Mesenchymal stem cell (in vitro differentiated cells and primary cell): ENCODE data around the gene PRLHR.

ENCODE experiments used
- DNase-seq: peaks from one replicate; pipeline ENCODE4 v3.0.0-alpha.2; 2013
- H2AFZ ChIP-seq: one replicate; pipeline ENCODE4 v1.6.1; 2013; ENCODE audit warnings: low read depth, mild to moderate bottlenecking, control low read depth, inconsistent platforms, low read length, moderate library complexity
- H2AK5ac ChIP-seq: 2 replicates; pipeline ENCODE4 v1.6.1; 2013; ENCODE audit warnings: low read length, moderate library complexity, mild to moderate bottlenecking, inconsistent platforms; ENCODE audit not compliant: severe bottlenecking
- H2BK120ac ChIP-seq: one replicate; pipeline ENCODE4 v1.6.1; 2013; ENCODE audit warnings: low read depth, mild to moderate bottlenecking, inconsistent platforms, low read length, moderate library complexity
- H2BK12ac ChIP-seq, 2 experiments: one replicate each; pipeline ENCODE4 v1.6.1; 2013; ENCODE audit warnings: inconsistent platforms in 2 of 2, low read length in 2 of 2, mild to moderate bottlenecking in 2 of 2, moderate library complexity in 2 of 2, control low read depth in 1 of 2
- H2BK15ac ChIP-seq: one replicate; pipeline ENCODE4 v1.6.1; 2013; ENCODE audit warnings: mild to moderate bottlenecking, low read depth, inconsistent platforms; ENCODE audit not compliant: poor library complexity, severe bottlenecking
- H2BK5ac ChIP-seq: 2 replicates; pipeline ENCODE4 v1.6.1; 2013; ENCODE audit warnings: low read depth, mild to moderate bottlenecking, low read length, control low read depth, inconsistent platforms; ENCODE audit not compliant: poor library complexity, severe bottlenecking
- H3K14ac ChIP-seq, 2 experiments: one replicate each; pipeline ENCODE4 v1.6.1; 2013; ENCODE audit warnings: inconsistent platforms in 2 of 2, low read length in 2 of 2, control low read depth in 1 of 2, mild to moderate bottlenecking in 1 of 2, moderate library complexity in 1 of 2
- H3K18ac ChIP-seq, 2 experiments: one replicate each; pipeline ENCODE4 v1.6.1; 2013; ENCODE audit warnings: inconsistent platforms in 2 of 2, low read length in 2 of 2, control low read depth in 1 of 2, low read depth in 1 of 2, mild to moderate bottlenecking in 1 of 2
- H3K23ac ChIP-seq, 2 experiments: one replicate each; pipeline ENCODE4 v1.6.1; 2013; ENCODE audit warnings: inconsistent platforms in 2 of 2, low read length in 2 of 2, mild to moderate bottlenecking in 2 of 2, moderate library complexity in 2 of 2, control low read depth in 1 of 2
- H3K27ac ChIP-seq: 2 replicates; pipeline ENCODE4 v1.5.1; 2013; ENCODE audit warnings: mild to moderate bottlenecking, moderate library complexity, low read length, control low read depth, inconsistent platforms; ENCODE audit not compliant: poor library complexity, severe bottlenecking
- H3K27me3 ChIP-seq, 2 experiments: 2 replicates each; pipeline versions ENCODE4 v1.6.1 to v1.7.0; 2013; ENCODE audit warnings: low read length in 2 of 2, mild to moderate bottlenecking in 2 of 2, moderate library complexity in 2 of 2, control low read depth in 1 of 2, inconsistent platforms in 1 of 2; ENCODE audit not compliant: control insufficient read depth in 1 of 2, insufficient read depth in 1 of 2
- H3K36me3 ChIP-seq, 2 experiments: 2 replicates each; pipeline versions ENCODE4 v1.6.1 to v1.7.0; 2013; ENCODE audit warnings: low read length in 2 of 2, control low read depth in 1 of 2, inconsistent platforms in 1 of 2, low read depth in 1 of 2, mild to moderate bottlenecking in 1 of 2; ENCODE audit not compliant: insufficient read depth in 2 of 2, control insufficient read depth in 1 of 2
- H3K4ac ChIP-seq, 2 experiments: one replicate each; pipeline ENCODE4 v1.6.1; 2013; ENCODE audit warnings: inconsistent platforms in 2 of 2, low read length in 2 of 2, mild to moderate bottlenecking in 2 of 2, moderate library complexity in 2 of 2, control low read depth in 1 of 2, low read depth in 1 of 2
- H3K4me1 ChIP-seq: 2 replicates; pipeline ENCODE4 v1.6.1; 2013; ENCODE audit warnings: low read depth, low read length, control low read depth; ENCODE audit not compliant: control insufficient read depth, insufficient read depth
- H3K4me2 ChIP-seq: 2 replicates; pipeline ENCODE4 v1.6.1; 2013; ENCODE audit warnings: low read length, mild to moderate bottlenecking, inconsistent platforms; ENCODE audit not compliant: poor library complexity, severe bottlenecking
- H3K4me3 ChIP-seq, 2 experiments: 2 replicates each; pipeline versions ENCODE4 v1.5.1 to v1.7.0; 2013; ENCODE audit warnings: low read length in 2 of 2, mild to moderate bottlenecking in 2 of 2, control low read depth in 1 of 2, low read depth in 1 of 2; ENCODE audit not compliant: insufficient read depth in 1 of 2
- H3K79me1 ChIP-seq: replicated peaks from 2 replicates; pipeline ENCODE4 v1.6.1; 2013; ENCODE audit warnings: mild to moderate bottlenecking, control low read depth, low read length, inconsistent platforms; ENCODE audit not compliant: poor library complexity, severe bottlenecking
- H3K9ac ChIP-seq: 2 replicates; pipeline ENCODE4 v1.7.0; 2013; ENCODE audit warnings: mild to moderate bottlenecking, low read length, moderate library complexity
- H3K9me3 ChIP-seq: 2 replicates; pipeline ENCODE4 v1.7.0; 2013; ENCODE audit warnings: mild to moderate bottlenecking, low read length; ENCODE audit not compliant: control insufficient read depth
- H4K8ac ChIP-seq: one replicate; pipeline ENCODE4 v1.6.1; 2013; ENCODE audit warnings: inconsistent platforms, mild to moderate bottlenecking, low read length, moderate library complexity
- H4K91ac ChIP-seq: one replicate; pipeline ENCODE4 v1.6.1; 2013; ENCODE audit warnings: mild to moderate bottlenecking, low read length, inconsistent platforms
- WGBS: methylation state at CpG from one replicate; pipeline ENCODE4 v1.1.7; 2013; ENCODE audit warnings: mixed read lengths; 5-methylcytosine and 5-hydroxymethylcytosine counted together

PRLHR gene

GRCh38 chr10:118541718-118542117 is 53.7 kb downstream of the PRLHR start:
- no peak for DNase-seq
- H3K18ac ChIP-seq: no peak overlapping the region
- no peak overlapping the region for H2AFZ ChIP-seq
- H2BK12ac ChIP-seq: no peak overlapping the region
- H3K27ac ChIP-seq: no peak overlapping the region
- H4K8ac ChIP-seq: no peak overlapping the region
- peaks cover 0 to 14% of the 10 kb centered on the region in 2 experiments for H3K27me3 ChIP-seq
- H3K4me2 ChIP-seq: no peak overlapping the region
- no peak overlapping the region for H2AK5ac ChIP-seq
- no peak overlapping the region for H3K4ac ChIP-seq
- peaks cover 8% of the 10 kb centered on the region for H3K9me3 ChIP-seq
- no peak overlapping the region for H4K91ac ChIP-seq
- H3K4me3 ChIP-seq: no peak overlapping the region
- no peaks in the 10 kb centered on the region for H3K79me1 ChIP-seq
- H2BK120ac ChIP-seq: no peak overlapping the region
- H3K4me1 ChIP-seq: no peaks in the 10 kb centered on the region
- H3K36me3 ChIP-seq: no peaks in the 10 kb centered on the region
- H3K23ac ChIP-seq: no peak overlapping the region
- no peak overlapping the region for H2BK5ac ChIP-seq
- H3K14ac ChIP-seq: no peak overlapping the region
- WGBS: 62% methylated on average over 2 of the region's 3 CpGs
- H2BK15ac ChIP-seq: no peak overlapping the region
- no peak overlapping the region for H3K9ac ChIP-seq
